HG03064 (cell line): Measurements from ENCODE around the gene DCUN1D3.
"Not testable (repeated sequence)": the region's sequence is repeated elsewhere in the genome, so short reads cannot be mapped to it uniquely, and the experiment has no call there.

Experiments used
- ATAC-seq: cut with Tn5 transposase; IDR thresholded peaks from one replicate; pipeline ENCODE4 v1.9.1; 2021; ENCODE audit warnings: low read depth; ENCODE audit not compliant: unreplicated experiment

The DCUN1D3 gene

GRCh38 chr16:20866801-20867200 is 33.4 kb downstream of the DCUN1D3 start:
- ATAC-seq, result no peak

- ATAC-seq, result no peak
Observed at GRCh38 chr16:20866145-20866772, 33.9 kb downstream of the DCUN1D3 start.

- no peak for ATAC-seq
Observed at GRCh38 chr16:20865420-20866131, 34.6 kb downstream of the DCUN1D3 start.

GRCh38 chr16:20864376-20864775 is 35.8 kb downstream of the DCUN1D3 start:
- ATAC-seq, result not testable (repeated sequence)

GRCh38 chr16:20862162-20862960 is 37.8 kb downstream of the DCUN1D3 start:
- no peak for ATAC-seq

GRCh38 chr16:20860995-20861394 is 39.2 kb downstream of the DCUN1D3 start:
- ATAC-seq, result not testable (repeated sequence)

- no peak for ATAC-seq
Observed at GRCh38 chr16:20860361-20860760, 39.8 kb downstream of the DCUN1D3 start.

GRCh38 chr16:20859699-20860098 is 40.5 kb downstream of the DCUN1D3 start:
- ATAC-seq, result no peak

GRCh38 chr16:20859229-20859628 is 40.9 kb downstream of the DCUN1D3 start:
- ATAC-seq, result no peak

- ATAC-seq, result no peak
Observed at GRCh38 chr16:20857281-20857680, 42.9 kb downstream of the DCUN1D3 start.

GRCh38 chr16:20854963-20855362 is 45.2 kb downstream of the DCUN1D3 start:
- no peak for ATAC-seq

- no peak for ATAC-seq
Observed at GRCh38 chr16:20853981-20854620, 46.1 kb downstream of the DCUN1D3 start.

GRCh38 chr16:20853143-20853542 is 47.0 kb downstream of the DCUN1D3 start:
- ATAC-seq, result no peak

GRCh38 chr16:20851601-20852000 is 48.6 kb downstream of the DCUN1D3 start:
- no peak for ATAC-seq

- no peak for ATAC-seq
Observed at GRCh38 chr16:20850981-20851380, 49.2 kb downstream of the DCUN1D3 start.

GRCh38 chr16:20849589-20850390 is 50.4 kb downstream of the DCUN1D3 start:
- no peak for ATAC-seq

- no peak for ATAC-seq
Observed at GRCh38 chr16:20847550-20847949, 52.6 kb downstream of the DCUN1D3 start.

- ATAC-seq, result no peak
Observed at GRCh38 chr16:20846551-20846950, 53.6 kb downstream of the DCUN1D3 start.

GRCh38 chr16:20846030-20846429 is 54.1 kb downstream of the DCUN1D3 start:
- ATAC-seq, result no peak

GRCh38 chr16:20844588-20844987 is 55.6 kb downstream of the DCUN1D3 start:
- no peak for ATAC-seq
